GM12874 (cell line): ENCODE measurements around the gene KCNB1.

Experiments
- TF ChIP-seq, protein P1 (sequence below): IDR thresholded peaks from 2 replicates; pipeline ENCODE4 v1.5.1; 2011; ENCODE audit warnings: low read depth, mild to moderate bottlenecking, control low read depth, low read length, moderate library complexity; ENCODE audit not compliant: insufficient read depth

KCNB1 gene

DNA sequence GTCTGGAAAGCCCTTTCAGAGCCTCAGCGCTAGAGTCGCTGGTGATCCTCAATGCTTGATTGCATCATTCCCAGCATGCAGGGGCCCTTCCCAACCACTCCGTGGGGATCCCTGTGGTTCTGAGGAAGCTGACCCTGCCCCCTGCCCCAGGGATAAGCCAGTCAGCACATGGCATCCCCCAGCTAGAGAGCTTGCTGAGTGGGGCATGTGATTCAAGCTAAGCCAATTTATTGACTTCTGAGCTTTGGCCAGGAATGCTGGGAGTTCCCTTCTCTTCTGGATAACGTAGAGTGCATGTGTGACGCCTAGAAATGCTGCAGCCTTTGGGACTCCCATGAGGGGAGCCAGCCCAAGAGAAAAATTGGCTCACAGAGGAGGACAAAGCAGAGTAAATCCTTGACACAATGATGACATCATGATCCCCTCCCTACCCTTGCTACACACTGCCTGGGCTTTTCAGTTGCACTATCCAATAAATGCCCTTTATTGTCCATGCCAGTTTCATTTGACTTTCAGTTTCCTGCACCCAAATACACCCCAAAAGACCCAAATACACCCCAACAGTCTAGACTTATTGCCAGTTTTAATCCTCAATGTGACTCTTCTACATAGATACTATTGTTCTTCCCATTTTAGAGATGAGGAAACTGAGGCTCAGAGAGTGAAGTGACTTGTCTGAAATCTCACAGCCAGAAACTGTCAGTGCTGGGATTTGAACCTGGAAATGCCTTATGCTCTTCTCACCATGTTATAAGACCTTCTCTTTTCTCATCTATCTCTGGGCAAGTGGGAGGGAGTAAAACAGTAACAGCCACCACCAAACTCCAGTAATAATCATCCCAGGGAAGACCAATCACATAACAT lies 34.3 kb downstream of the KCNB1 start:
- TF ChIP-seq, protein P1, sequence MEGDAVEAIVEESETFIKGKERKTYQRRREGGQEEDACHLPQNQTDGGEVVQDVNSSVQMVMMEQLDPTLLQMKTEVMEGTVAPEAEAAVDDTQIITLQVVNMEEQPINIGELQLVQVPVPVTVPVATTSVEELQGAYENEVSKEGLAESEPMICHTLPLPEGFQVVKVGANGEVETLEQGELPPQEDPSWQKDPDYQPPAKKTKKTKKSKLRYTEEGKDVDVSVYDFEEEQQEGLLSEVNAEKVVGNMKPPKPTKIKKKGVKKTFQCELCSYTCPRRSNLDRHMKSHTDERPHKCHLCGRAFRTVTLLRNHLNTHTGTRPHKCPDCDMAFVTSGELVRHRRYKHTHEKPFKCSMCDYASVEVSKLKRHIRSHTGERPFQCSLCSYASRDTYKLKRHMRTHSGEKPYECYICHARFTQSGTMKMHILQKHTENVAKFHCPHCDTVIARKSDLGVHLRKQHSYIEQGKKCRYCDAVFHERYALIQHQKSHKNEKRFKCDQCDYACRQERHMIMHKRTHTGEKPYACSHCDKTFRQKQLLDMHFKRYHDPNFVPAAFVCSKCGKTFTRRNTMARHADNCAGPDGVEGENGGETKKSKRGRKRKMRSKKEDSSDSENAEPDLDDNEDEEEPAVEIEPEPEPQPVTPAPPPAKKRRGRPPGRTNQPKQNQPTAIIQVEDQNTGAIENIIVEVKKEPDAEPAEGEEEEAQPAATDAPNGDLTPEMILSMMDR = no peak

- TF ChIP-seq, protein P1 = no peak
Observed at GRCh38 chr20:49447364-49447763, 35.1 kb downstream of the KCNB1 start.

GRCh38 chr20:49446808-49447207 lies 35.7 kb downstream of the KCNB1 start:
- TF ChIP-seq, protein P1 = no peak

DNA sequence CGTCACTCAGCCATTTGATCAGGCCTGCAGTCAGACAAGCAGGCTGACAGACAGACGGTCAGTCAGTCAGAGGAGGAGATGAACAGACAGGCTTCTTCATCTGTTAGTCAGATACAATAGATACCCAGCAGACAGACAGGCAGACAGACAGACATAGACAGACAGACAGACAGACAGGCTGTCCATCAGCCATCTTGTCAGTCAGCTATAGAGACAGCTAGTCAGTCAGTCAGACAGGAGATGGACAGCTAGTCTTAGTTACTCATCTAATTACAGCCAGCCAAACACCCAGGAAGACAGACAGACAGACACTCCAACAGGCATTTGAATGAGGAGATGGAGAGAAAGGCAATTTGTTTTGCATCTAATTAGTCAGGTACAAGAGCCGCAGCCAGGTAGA lies 36.4 kb downstream of the KCNB1 start:
- TF ChIP-seq, protein P1 = no peak

DNA sequence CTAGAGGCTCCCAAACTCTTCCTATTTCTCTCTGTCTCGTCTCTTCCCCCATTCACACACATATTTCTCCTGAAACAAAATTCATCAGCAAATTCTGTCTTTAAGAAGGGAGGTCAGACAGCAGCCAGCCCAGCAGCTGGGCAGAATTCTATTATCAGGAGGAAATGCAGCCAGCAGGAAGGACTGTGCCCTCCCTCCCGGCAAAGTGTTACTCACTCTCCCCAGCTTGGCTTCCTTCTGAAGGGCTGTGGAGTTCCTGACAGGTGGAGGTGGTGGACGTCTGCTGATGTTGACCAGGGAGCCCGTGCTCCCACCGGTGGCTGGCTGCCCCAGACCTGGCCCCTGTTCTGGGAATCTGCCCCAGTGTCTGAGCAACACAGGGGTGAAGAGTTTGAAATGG lies 37.3 kb downstream of the KCNB1 start:
- TF ChIP-seq, protein P1 = no peak

- TF ChIP-seq, protein P1 = no peak
Observed at GRCh38 chr20:49444553-49444990, 37.9 kb downstream of the KCNB1 start.

- TF ChIP-seq, protein P1 = no peak
Observed at GRCh38 chr20:49437057-49437456, 45.4 kb downstream of the KCNB1 start.
